Mesendoderm (in vitro differentiated cells): ENCODE data around the gene TSSC4.

Experiments
- DNase-seq: peaks from one replicate; pipeline ENCODE4 v3.0.0; 2013
- H2AK5ac ChIP-seq: 2 replicates; pipeline ENCODE4 v1.6.1; 2013; ENCODE audit warnings: low read length, inconsistent platforms
- H2BK120ac ChIP-seq: 2 replicates; pipeline ENCODE4 v1.6.1; 2013; ENCODE audit warnings: low read depth, mild to moderate bottlenecking, low read length, moderate library complexity, mixed read lengths
- H2BK15ac ChIP-seq: replicated peaks from 2 replicates; pipeline ENCODE4 v1.6.1; 2013; ENCODE audit warnings: low read depth, mild to moderate bottlenecking, moderate library complexity
- H2BK5ac ChIP-seq: 2 replicates; pipeline ENCODE4 v1.6.1; 2013; ENCODE audit warnings: low read length, inconsistent platforms
- H3K18ac ChIP-seq: 2 replicates; pipeline ENCODE4 v1.6.1; 2013; ENCODE audit warnings: mild to moderate bottlenecking, low read length, mixed read lengths
- H3K23ac ChIP-seq: one replicate; pipeline ENCODE4 v1.6.1; 2013; ENCODE audit warnings: low read length
- H3K27ac ChIP-seq: 2 replicates; pipeline ENCODE4 v1.5.1; 2013; ENCODE audit warnings: low read depth, mild to moderate bottlenecking, inconsistent platforms, low read length, moderate library complexity
- H3K27me3 ChIP-seq: 2 replicates; pipeline ENCODE4 v1.6.1; 2013; ENCODE audit warnings: low read length, control low read depth, mild to moderate bottlenecking, inconsistent platforms; ENCODE audit not compliant: insufficient read depth, poor library complexity
- H3K36me3 ChIP-seq: 2 replicates; pipeline ENCODE4 v1.6.1; 2013; ENCODE audit warnings: low read length, inconsistent platforms; ENCODE audit not compliant: control insufficient read depth, insufficient read depth
- H3K4ac ChIP-seq: one replicate; pipeline ENCODE4 v1.6.1; 2013; ENCODE audit warnings: low read depth, mild to moderate bottlenecking, low read length, moderate library complexity
- H3K4me1 ChIP-seq: 2 replicates; pipeline ENCODE4 v1.6.1; 2013; ENCODE audit warnings: low read depth, low read length, inconsistent platforms; ENCODE audit not compliant: control insufficient read depth
- H3K4me2 ChIP-seq: 2 replicates; pipeline ENCODE4 v1.6.1; 2013; ENCODE audit warnings: low read length
- H3K4me3 ChIP-seq: 2 replicates; pipeline ENCODE4 v1.5.1; 2013; ENCODE audit warnings: mild to moderate bottlenecking, low read length
- H3K56ac ChIP-seq: one replicate; pipeline ENCODE4 v1.6.1; 2013; ENCODE audit warnings: low read length
- H3K79me1 ChIP-seq: 2 replicates; pipeline ENCODE4 v1.6.1; 2013; ENCODE audit warnings: low read length, inconsistent platforms
- H3K79me2 ChIP-seq: 2 replicates; pipeline ENCODE4 v1.6.1; 2013; ENCODE audit warnings: mild to moderate bottlenecking, low read length; ENCODE audit not compliant: control insufficient read depth, insufficient read depth
- H3K9ac ChIP-seq: 2 replicates; pipeline ENCODE4 v1.6.1; 2013; ENCODE audit warnings: low read length, inconsistent platforms
- H4K5ac ChIP-seq: one replicate; pipeline ENCODE4 v1.6.1; 2013; ENCODE audit warnings: low read length
- H4K8ac ChIP-seq: one replicate; pipeline ENCODE4 v1.6.1; 2013; ENCODE audit warnings: low read depth, mild to moderate bottlenecking, control low read depth, low read length, moderate library complexity
- WGBS: extraction: QIAGEN DNeasy Blood & Tissue Kit; methylation state at CpG from one replicate; pipeline ENCODE4 v1.1.7; 2013; ENCODE audit warnings: low lambda C conversion rate, missing lambda C conversion rate; ENCODE audit not compliant: insufficient coverage; ENCODE audit errors: extremely low coverage; 5-methylcytosine and 5-hydroxymethylcytosine counted together

The TSSC4 gene

DNA sequence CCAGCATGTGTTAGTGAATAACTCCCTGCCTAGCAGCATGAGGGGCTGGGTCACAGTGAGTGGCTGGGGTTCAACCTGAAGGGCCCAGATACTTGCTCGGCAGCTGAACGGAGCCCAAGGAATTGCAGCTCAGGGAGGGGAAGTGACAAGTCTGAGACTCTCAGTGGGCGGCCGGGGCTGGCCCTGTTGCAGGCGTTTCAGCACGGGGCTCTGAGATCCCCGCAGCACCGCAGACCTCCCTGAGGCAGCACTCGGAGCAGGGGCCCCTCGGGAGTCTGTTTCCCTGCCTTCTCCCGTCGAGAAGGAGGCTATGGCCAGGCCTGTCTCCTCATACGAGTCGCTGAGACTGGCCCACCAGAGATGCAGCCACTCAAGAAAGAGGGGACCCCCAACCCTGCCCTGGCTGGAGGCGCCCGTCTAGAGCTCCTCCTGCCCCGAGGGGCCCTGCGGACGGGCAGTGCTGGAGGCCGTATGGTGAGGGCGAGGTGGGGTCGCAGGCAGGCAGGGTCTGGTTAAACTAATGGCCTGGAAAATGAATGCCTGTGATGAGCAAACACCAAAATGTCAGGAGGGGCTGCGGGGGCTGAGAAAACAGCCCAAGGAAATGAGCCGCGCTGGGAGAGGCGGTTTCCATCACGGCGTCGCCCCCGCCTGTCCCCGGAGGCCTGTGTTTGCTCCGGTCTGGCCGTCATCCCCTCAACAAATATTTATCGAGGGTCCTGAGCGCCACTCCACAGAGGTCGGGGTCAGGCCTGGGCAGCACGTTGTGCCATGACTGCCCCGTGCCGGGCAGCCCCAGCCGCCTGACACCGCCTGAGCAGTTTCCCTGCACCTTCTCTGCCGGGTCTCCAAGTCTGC is 9.3 kb downstream of the TSSC4 start:
- H3K4ac ChIP-seq: no peak overlapping the region
- H3K79me1 ChIP-seq: no peaks in the 10 kb centered on the region
- H3K4me3 ChIP-seq: no peak overlapping the region
- H3K27ac ChIP-seq: no peak overlapping the region
- H2BK5ac ChIP-seq: no peak overlapping the region
- H3K18ac ChIP-seq: no peak overlapping the region
- H3K4me2 ChIP-seq: no peak overlapping the region
- WGBS: no CpG with 5 or more reads among the region's 42 CpGs
- H3K79me2 ChIP-seq: no peaks in the 10 kb centered on the region
- H3K23ac ChIP-seq: no peak overlapping the region
- no peak overlapping the region for H2BK120ac ChIP-seq
- no peaks in the 10 kb centered on the region for H3K36me3 ChIP-seq
- no peak overlapping the region for H4K5ac ChIP-seq
- H2BK15ac ChIP-seq: no peak overlapping the region
- H3K4me1 ChIP-seq: no peaks in the 10 kb centered on the region
- H3K27me3 ChIP-seq: no peaks in the 10 kb centered on the region
- DNase-seq: no peak
- no peak overlapping the region for H2AK5ac ChIP-seq
- H3K9ac ChIP-seq: no peak overlapping the region
- no peak overlapping the region for H4K8ac ChIP-seq
- H3K56ac ChIP-seq: no peak overlapping the region

DNA sequence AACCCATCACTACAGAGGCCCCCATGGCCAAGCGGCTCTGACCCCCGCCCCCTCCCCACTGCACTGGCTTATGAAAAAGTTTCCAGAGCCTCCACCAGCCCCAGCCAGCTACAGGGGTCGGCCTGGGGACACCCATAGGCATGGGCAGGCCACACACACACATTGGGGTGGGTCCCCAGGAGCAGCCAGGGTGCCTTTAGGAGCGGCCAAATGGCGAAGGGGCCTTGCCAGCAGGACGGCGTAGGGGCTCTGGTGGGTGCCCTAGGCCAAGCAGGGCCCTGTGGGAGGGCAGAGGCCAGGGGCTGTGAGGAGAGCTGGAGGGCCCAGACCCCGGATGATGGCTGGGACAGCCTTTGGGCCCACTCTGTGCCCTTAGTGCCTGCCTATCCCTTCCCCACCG is 10.1 kb downstream of the TSSC4 start:
- no peak for DNase-seq
- Histone ChIP-seq H3K36me3 (no peaks in the 10 kb centered on the region), H2AK5ac (no peak overlapping the region), H3K18ac (no peak overlapping the region), H4K5ac (no peak overlapping the region), H3K4me3 (no peak overlapping the region), H3K4me1 (no peaks in the 10 kb centered on the region), H3K4ac (no peak overlapping the region), H3K27me3 (no peaks in the 10 kb centered on the region), H4K8ac (no peak overlapping the region), H2BK5ac (no peak overlapping the region), H2BK15ac (no peak overlapping the region), H3K23ac (no peak overlapping the region), H3K27ac (no peak overlapping the region), H2BK120ac (no peak overlapping the region), H3K79me1 (no peaks in the 10 kb centered on the region), H3K9ac (no peak overlapping the region), H3K4me2 (no peak overlapping the region), H3K56ac (no peak overlapping the region), H3K79me2 (no peaks in the 10 kb centered on the region)
- WGBS: no CpG with 5 or more reads among the region's 9 CpGs

DNA sequence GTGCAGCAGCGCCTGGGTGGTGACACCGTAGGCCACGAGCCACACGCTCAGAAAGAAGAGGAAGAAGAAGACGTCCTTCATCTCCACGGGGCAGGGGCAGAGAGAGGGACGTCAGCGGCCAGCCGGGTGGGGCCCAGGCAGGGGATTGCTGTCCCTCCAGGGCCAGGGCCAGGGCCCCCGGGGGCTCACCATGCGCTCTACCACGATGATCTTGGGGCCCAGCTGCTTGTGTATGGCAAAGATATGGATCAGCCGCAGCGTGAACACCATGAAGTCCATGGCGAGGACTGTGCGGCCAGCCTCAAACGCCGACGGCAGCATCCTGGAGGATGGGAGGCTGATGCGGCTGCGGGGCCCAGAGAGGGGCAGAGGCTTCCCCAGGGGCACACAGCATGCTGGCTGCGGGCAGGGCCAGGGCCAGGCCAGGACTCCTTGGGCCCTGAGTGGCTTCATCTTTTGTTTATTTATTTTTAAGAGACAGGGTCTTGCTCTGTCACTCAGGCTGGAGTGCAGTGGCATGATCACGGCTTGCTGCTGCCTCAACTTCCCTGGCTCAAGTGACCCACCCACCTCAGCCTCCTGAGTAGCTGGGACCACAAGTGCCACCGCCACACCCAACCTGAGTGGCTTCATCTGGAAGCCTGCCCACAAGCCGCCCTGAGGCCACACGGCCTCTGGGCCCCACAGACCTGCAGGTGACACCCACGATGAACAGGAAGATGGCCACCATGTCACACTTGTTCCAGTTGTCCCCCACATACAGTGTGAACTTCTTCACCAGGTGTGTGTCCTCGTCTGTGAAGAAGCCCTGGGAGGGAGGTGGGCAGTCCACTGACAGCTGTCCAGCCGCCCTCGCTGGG is 11.1 kb downstream of the TSSC4 start:
- H3K4me3 ChIP-seq: no peak overlapping the region
- no peak overlapping the region for H3K9ac ChIP-seq
- H3K36me3 ChIP-seq: no peaks in the 10 kb centered on the region
- no peak overlapping the region for H2BK15ac ChIP-seq
- H3K56ac ChIP-seq: no peak overlapping the region
- no peak overlapping the region for H4K8ac ChIP-seq
- H2BK120ac ChIP-seq: no peak overlapping the region
- H3K18ac ChIP-seq: no peak overlapping the region
- no peak overlapping the region for H3K4ac ChIP-seq
- no peak overlapping the region for H2BK5ac ChIP-seq
- no peaks in the 10 kb centered on the region for H3K79me1 ChIP-seq
- WGBS: no CpG with 5 or more reads among the region's 30 CpGs
- no peak overlapping the region for H3K27ac ChIP-seq
- no peaks in the 10 kb centered on the region for H3K4me1 ChIP-seq
- no peaks in the 10 kb centered on the region for H3K27me3 ChIP-seq
- H3K23ac ChIP-seq: no peak overlapping the region
- H3K79me2 ChIP-seq: no peaks in the 10 kb centered on the region
- H2AK5ac ChIP-seq: no peak overlapping the region
- no peak for DNase-seq
- no peak overlapping the region for H4K5ac ChIP-seq
- H3K4me2 ChIP-seq: no peak overlapping the region

DNA sequence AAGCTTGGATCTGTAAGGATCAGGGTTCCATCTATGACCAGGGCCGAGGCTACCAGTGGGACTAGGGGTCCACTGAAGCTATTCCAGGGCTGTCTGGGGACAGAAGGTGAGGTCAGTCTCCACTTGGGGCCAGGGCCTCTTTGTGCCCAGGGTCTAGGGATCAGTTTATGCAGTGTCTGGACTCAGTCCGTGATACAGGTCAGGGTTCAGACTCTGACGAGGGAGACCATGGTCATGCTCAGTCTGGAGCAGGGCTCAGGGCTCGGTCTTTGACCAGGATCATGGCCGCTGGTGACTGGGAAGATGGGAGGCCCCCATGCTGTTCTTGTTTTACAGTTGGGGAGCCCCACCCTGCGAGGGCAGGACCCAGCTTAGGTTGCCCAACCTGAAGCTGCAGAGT is 11.8 kb downstream of the TSSC4 start:
- H3K4ac ChIP-seq: no peak overlapping the region
- WGBS: no CpG with 5 or more reads among the region's 6 CpGs
- H3K18ac ChIP-seq: no peak overlapping the region
- no peak overlapping the region for H4K8ac ChIP-seq
- no peaks in the 10 kb centered on the region for H3K36me3 ChIP-seq
- DNase-seq: no peak
- H3K27ac ChIP-seq: no peak overlapping the region
- no peaks in the 10 kb centered on the region for H3K79me2 ChIP-seq
- H2AK5ac ChIP-seq: no peak overlapping the region
- H3K4me1 ChIP-seq: no peaks in the 10 kb centered on the region
- no peak overlapping the region for H3K56ac ChIP-seq
- H4K5ac ChIP-seq: no peak overlapping the region
- no peak overlapping the region for H3K4me3 ChIP-seq
- no peak overlapping the region for H3K9ac ChIP-seq
- H3K23ac ChIP-seq: no peak overlapping the region
- no peak overlapping the region for H2BK15ac ChIP-seq
- H3K4me2 ChIP-seq: no peak overlapping the region
- H2BK5ac ChIP-seq: no peak overlapping the region
- H3K27me3 ChIP-seq: no peaks in the 10 kb centered on the region
- H3K79me1 ChIP-seq: no peaks in the 10 kb centered on the region
- no peak overlapping the region for H2BK120ac ChIP-seq

DNA sequence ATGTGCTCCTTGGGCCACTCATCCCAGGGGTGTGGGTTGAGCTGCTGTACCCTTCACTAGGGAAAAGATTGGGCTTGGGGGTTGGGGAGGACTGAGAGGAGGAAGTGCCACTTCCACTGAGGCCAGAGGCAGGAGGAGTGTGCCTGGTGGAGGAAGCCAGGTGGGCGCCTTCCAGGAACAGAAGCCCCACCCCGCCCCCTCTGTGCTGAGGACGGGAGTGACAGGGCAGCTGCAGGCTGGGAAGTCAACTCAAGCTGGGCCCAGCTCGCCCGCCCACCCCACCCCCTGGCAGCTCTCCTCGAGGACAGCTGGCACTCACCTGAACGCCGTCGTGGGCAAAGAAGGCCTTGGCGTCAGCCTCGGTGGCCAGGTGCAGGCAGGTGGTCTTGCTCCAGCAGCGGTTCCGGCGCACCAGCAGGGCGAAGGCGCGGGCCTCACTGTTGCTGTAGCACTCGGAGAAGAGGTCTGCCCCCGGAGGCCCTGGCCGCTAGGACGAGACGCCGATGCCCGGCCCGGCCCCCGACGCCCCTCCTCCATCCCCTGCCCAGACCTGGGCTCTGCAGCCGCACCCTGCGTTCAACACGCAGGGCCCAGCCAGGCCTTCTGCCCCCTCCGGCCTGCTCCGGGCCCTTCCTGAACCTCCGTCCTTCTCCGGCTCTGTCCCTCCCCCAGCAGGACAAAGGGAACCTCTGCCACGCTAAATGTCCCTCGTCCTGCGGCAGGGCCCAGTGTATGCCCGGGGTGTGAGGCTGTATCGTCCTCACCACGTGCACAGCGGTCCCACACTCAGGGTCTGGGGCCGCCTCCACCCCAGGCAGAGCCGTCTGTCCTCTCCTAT is 13.4 kb downstream of the TSSC4 start:
- Histone ChIP-seq H3K56ac (no peak overlapping the region), H3K79me2 (no peaks in the 10 kb centered on the region), H2AK5ac (no peak overlapping the region), H3K4me1 (no peaks in the 10 kb centered on the region), H3K18ac (no peak overlapping the region), H3K79me1 (no peaks in the 10 kb centered on the region), H4K8ac (no peak overlapping the region), H2BK15ac (no peak overlapping the region), H3K36me3 (no peaks in the 10 kb centered on the region), H4K5ac (no peak overlapping the region), H3K9ac (no peak overlapping the region), H3K4me2 (no peak overlapping the region), H3K4ac (no peak overlapping the region), H2BK120ac (no peak overlapping the region), H2BK5ac (no peak overlapping the region), H3K27ac (no peak overlapping the region), H3K27me3 (no peaks in the 10 kb centered on the region), H3K4me3 (no peak overlapping the region), H3K23ac (no peak overlapping the region)
- WGBS: no CpG with 5 or more reads among the region's 43 CpGs
- no peak for DNase-seq
